HPDE6-E6E7 (cell line): ENCODE data around the gene ZNF44.
"Not testable (repeated sequence)": the region's sequence is repeated elsewhere in the genome, so short reads cannot be mapped to it uniquely, and the experiment has no call there.

Source experiments
- DNase-seq: peaks from one replicate; pipeline ENCODE4 v3.0.0; 2011; ENCODE audit warnings: missing footprints; ENCODE audit errors: extremely low spot score

ZNF44 gene

GRCh38 chr19:12294249-12295158, at the start of gene ZNF44:
Gene ZNF44, minus strand, starts transcription at chr19:12294883. Its CDS starts 189 bp downstream, at chr19:12294694.
- peak; percentile 94 for DNase-seq

- peak; percentile 93 for DNase-seq
These were observed 38.8 kb upstream of the ZNF44 start, which contains the start of gene ZNF563 for GRCh38 chr19:12333162-12334159. Gene ZNF563, minus strand, starts transcription at chr19:12333633. Its CDS starts 151 bp downstream, at chr19:12333482.

DNA sequence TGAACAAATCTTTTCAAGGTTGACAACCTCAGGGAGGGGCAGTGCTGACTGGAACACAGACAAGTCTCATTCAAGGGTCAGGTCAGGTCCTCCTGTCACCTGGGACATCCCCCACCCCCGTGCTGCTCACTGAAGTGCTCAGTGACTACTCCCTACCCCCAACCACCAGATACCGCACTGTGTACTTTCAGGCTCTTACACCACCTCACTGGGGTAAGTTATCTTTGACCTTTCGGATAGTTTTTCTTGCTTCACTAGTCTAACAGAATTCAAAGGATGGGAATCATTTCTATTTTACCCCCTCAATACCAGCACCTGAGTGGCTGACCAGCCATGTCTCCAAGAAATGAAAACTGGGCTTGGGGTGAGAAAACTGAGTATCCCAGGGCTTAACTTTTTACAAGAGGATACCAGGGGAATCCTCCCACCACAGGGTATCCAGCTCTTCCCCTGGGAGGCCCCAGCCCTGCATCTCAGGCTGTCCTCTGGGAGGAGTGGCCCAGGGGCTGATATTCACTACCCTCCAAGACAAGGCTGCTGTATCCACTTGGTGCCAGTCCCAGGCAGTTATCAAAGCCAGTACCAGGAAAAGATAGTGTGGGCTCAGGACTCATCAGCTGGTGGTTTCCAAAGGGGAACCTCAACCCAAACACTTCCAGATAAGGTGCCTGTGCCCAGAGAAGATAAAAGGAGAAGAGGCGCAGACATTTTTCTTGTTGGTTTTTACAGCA, 36.7 kb upstream of the ZNF44 start:
- no peak for DNase-seq

- no peak for DNase-seq
These were observed 35.7 kb upstream of the ZNF44 start for GRCh38 chr19:12330340-12330739.

GRCh38 chr19:12325690-12326089, 31.0 kb upstream of the ZNF44 start:
- no peak for DNase-seq

DNA sequence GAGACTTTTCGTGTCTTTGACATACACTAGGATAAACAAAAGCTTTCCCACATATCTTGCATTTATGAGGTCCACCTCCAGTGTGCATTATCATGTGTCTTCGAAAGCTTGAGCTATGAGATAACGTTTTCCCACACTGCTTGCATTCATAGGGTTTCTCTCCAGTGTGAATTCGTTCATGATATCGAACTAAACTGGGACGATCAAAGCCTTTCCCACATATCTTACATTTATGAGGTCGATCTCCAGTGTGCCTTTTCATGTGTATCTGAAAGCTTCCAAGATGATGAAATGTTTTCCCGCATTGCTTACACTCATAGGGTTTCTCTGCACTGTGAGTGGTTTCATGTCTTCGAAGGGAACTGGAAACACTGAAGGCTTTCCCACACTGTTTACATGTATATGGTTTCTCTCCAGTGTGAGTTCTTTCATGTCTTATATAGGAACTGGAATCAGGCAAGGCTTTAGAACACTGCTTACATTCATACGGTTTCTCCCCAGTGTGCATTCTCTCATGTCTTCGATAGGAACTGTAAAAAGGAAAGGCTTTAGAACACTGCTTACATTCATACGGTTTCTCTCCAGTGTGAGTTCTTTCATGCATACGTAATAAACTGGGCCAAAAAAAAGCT, 24.2 kb upstream of the ZNF44 start:
- DNase-seq: no peak

GRCh38 chr19:12314553-12314952, 19.9 kb upstream of the ZNF44 start:
- DNase-seq: no peak

- not testable (repeated sequence) for DNase-seq
These were observed 14.2 kb upstream of the ZNF44 start for GRCh38 chr19:12308891-12309290.

- DNase-seq: no peak
These were observed 508 bp upstream of the ZNF44 start for GRCh38 chr19:12295191-12295590.

DNA sequence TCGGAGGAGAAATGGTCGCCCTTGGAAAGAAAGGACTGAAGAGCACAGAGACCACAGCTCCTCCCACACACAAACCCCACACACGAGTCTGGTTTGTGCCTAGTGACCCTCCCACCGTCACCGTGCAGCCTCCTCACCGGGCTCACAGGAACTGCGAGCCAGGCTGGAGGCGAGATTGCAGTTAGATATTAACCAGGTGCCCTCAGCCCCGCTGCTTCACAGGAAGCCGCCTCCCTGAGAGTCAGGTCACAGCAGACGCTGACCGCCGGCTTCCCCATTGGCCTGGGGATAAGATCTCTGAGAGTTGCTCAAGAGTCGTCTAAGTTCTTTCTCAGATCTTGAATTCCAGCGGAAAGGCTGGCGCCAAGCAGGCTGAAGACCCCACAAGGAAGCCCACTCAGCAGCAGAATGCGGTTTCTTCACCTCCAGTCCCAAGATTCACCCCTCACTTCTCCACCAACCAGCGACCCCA, 870 bp downstream of the ZNF44 start:
- DNase-seq: peak; percentile 64

DNA sequence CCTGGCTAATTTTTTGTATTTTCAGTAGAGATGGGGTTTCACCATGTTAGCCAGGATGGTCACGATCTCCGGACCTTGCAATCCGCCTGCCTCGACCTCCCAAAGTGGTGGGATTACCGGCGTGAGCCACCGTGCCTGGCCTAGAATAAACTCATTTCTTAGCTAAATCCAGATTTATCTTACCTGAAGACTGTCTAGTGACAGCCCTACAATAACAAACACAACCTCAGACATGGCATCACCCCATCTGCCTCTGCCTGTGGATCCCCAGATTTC, 5.0 kb downstream of the ZNF44 start:
- no peak for DNase-seq

DNA sequence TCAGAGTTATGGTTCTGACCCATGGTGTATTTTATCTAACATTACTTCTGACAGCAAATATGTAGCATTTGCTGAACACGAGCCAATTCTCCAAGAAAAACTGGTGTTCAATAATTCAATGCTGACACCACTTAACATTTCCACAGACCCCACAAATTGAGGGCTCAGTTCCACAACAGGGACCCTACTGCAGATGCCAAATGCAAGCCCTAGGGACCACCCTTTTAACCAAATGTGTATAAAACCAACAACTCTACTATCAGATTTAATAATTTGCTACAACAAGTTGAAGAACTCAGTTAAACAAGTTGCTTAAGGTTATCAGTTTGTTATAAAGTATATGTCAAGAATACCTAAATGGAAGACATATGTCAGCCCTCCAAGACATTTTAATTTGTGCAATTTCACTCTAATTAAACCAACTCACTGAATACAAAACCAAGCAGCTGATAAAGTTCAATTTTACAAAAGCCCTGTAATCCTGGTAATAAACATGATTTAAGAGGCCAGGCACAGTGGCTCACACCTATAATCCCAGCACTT, 6.7 kb downstream of the ZNF44 start:
- no peak for DNase-seq

DNA sequence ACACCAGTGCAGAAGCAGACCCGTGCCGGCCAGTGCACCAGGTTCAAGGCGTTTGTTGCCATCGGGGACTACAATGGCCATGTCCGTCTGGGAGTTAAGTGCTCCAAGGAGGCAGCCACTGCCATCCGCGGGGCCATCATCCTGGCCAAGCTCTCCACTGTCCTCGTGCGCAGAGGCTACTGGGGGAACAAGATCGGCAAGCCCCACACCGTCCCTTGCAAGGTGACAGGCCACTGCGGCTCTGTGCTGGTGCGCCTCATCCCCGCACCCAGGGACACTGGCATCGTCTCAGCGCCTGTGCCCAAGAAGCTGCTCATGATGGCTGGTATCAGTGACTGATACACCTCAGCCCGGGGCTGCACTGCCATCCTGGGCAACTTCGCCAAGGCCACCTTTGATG, 10.1 kb downstream of the ZNF44 start:
- DNase-seq: no peak

DNA sequence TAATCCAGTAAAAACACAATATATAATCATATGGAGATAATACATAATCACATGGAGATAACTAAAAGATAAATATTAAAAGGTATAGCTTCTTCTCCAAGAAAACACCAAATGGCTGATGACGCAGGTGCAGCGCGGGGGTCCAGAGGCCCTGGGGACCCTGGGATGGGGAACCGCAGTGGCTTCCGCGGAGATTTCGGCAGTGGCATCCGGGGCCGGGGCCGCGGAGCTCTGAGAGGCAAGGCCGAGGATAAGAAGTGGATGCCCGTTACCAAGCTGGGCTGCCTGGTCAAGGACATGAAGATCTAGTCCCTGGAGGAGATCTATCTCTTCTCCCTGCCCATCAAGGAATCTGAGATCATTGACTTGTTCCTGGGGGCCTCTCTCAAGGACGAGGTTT, 10.5 kb downstream of the ZNF44 start:
- DNase-seq: no peak

DNA sequence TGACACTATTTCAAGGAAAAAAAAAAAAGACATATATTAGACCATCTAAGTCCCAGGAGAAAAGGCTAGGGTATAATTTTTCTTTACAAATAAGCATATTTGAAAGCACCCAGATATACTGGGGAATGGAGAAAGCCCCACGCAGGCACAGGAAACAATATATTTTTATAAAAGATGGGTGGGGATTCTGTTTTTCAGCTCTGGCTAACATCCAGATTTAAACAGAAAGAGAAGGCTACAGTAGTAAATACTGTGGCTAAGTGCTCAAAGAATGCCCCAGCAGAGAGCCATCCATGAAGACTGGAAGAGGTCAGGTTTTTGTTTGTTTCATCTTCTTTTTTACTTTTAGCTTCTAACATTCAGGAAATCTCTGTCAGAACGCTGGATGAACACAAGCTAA, 16.0 kb downstream of the ZNF44 start:
- DNase-seq: no peak

GRCh38 chr19:12272980-12273901, 21.4 kb downstream of the ZNF44 start:
- DNase-seq: no peak

GRCh38 chr19:12272386-12272785, 22.3 kb downstream of the ZNF44 start:
- DNase-seq: no peak

DNA sequence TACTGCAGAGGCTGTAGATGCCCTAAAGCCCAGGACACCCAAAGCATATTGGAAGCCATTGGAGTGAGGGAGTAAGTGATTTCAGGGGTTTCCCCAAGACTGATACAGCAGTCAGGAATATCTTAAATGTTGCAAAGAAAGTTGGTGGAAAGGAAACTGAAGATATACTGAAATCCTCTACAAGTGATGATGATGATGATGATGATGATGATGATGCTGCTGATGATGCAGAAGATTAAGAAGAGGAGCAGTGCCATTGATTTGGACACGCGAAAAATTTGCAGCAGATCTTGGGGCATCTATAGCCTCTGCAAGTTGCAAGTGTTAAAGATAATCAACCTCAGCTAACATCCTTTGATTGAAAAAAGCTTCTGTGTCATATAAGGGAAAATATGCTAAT, 23.8 kb downstream of the ZNF44 start:
- no peak for DNase-seq

- no peak for DNase-seq
These were observed 28.6 kb downstream of the ZNF44 start for GRCh38 chr19:12265921-12266704.
